ENCODE data around the gene CXorf58. TPM values are rescaled to one million over a fixed set of nuclear protein-coding genes. Genes with fewer than 3 reads are reported as not detected.

Gene CXorf58
- total and polyA plus RNA-seq, 9 of the 15 experiments (the other 6 are each of a cell fraction or from before 2014, with no cell fraction given): 0.10 to 0.27 (median 0.16) TPM; not detected in 3

- TF ChIP-seq TAL1 (IDR thresholded peaks at IDR 0.05): peak; percentile 36
- TF ChIP-seq MAFK (IDR thresholded peaks at IDR 0.05; ENCODE audit: low read length): no peak
- no peak for TF ChIP-seq ZNF830 (CRISPR knock-in tag; IDR thresholded peaks at IDR 0.05)
- no peak for TF ChIP-seq SRSF1 (IDR thresholded peaks at IDR 0.05; ENCODE audit: low read depth, low read length)
- TF ChIP-seq JUND (IDR thresholded peaks at IDR 0.05; ENCODE audit: borderline replicate concordance, low read depth, low read length): peak; percentile 89
- TF ChIP-seq JUND (tag; IDR thresholded peaks at IDR 0.05; ENCODE audit: borderline replicate concordance, low read depth, low read length): peak; percentile 87; the same call in 2 of the 3 replicates
- TF ChIP-seq PCBP2 (IDR thresholded peaks at IDR 0.05; ENCODE audit: low read depth, low read length, poor library complexity, severe bottlenecking): no peak
- no peak for TF ChIP-seq CAMTA2 (CRISPR knock-in tag; conservative IDR thresholded peaks at IDR 0.05)
- TF ChIP-seq HDAC1 (IDR thresholded peaks at IDR 0.05): peak in 1 of 2 experiments; percentile 81; a peak in 2 of 4 replicates
- no peak; the same call in 1 of the 2 replicates for TF ChIP-seq EP300 (IDR thresholded peaks at IDR 0.05; ENCODE audit: low read length)
- no peak for TF ChIP-seq NCOA1 (IDR thresholded peaks at IDR 0.05; ENCODE audit: low read depth)
- TF ChIP-seq CBFA2T2 (conservative IDR thresholded peaks at IDR 0.05): peak; percentile 33; the same call in 1 of the 2 replicates
- TF ChIP-seq ZNF707 (CRISPR knock-in tag; conservative IDR thresholded peaks at IDR 0.05): no peak
- peak; percentile 65; the same call in 1 of the 2 replicates for TF ChIP-seq SMARCA4 (IDR thresholded peaks at IDR 0.05)
- 0 out of 2 replicates have a peak, but pooled peaks have one; percentile 58 for TF ChIP-seq JUN (IDR thresholded peaks at IDR 0.05; ENCODE audit: borderline replicate concordance, low read depth, low read length)
- no peak for TF ChIP-seq JUN (CRISPR knock-in tag; IDR thresholded peaks at IDR 0.05; ENCODE audit: borderline replicate concordance)
- no peak for TF ChIP-seq AFF1 (IDR thresholded peaks at IDR 0.05; ENCODE audit: low read depth in 1 of 2, partially characterized antibody in 2 of 2)
- TF ChIP-seq CBFA2T3 (IDR thresholded peaks at IDR 0.05): peak; percentile 73
- TF ChIP-seq POLR3A (IDR thresholded peaks at IDR 0.05; ENCODE audit: borderline replicate concordance, extremely low read depth, insufficient read depth, insufficient read length): no peak
- TF ChIP-seq ZNF277 (CRISPR knock-in tag; IDR thresholded peaks at IDR 0.05; ENCODE audit: borderline replicate concordance): no peak
Observed at GRCh38 chrX:23900220-23900797, 7.5 kb upstream of the CXorf58 start (continued).
